ENCODE measurements around the gene DHRSX.
"Not testable (repeated sequence)": the region's sequence is repeated elsewhere in the genome, so short reads cannot be mapped to it uniquely, and the experiment has no call there.

GRCh38 chrX:2473064-2473463, 27.7 kb downstream of the DHRSX start:
- not testable (repeated sequence) for TF ChIP-seq POLR2AphosphoS5 (IDR thresholded peaks at IDR 0.05; ENCODE audit: borderline replicate concordance, low read depth, low read length); EZH2 (IDR thresholded peaks at IDR 0.05); FOXP2 (optimal IDR thresholded peaks at IDR 0.05; ENCODE audit: control extremely low read depth, extremely low read length, insufficient read depth)

Data from SK-N-MC (cell line).